Osteoblast (primary cell): ENCODE measurements around the gene AP1G2. TPM values are rescaled to one million over a fixed set of nuclear protein-coding genes. Genes with fewer than 3 reads are reported as not detected.

Experiments used
- DNase-seq: peaks from one replicate; pipeline ENCODE4 v3.0.0; 2011; ENCODE audit warnings: low spot score, mixed read lengths; ENCODE audit not compliant: insufficient read length; ENCODE audit errors: missing footprints
- H2AFZ ChIP-seq: 2 replicates; pipeline ENCODE4 v1.6.0; 2011; ENCODE audit warnings: mild to moderate bottlenecking, low read length
- H3K27ac ChIP-seq: 2 replicates; pipeline ENCODE4 v1.5.1; 2011; ENCODE audit warnings: mild to moderate bottlenecking, low read depth, low read length, moderate library complexity
- H3K27me3 ChIP-seq: 2 replicates; pipeline ENCODE4 v1.6.0; 2012; ENCODE audit warnings: mild to moderate bottlenecking, control low read depth, inconsistent platforms, low read length, moderate library complexity; ENCODE audit not compliant: insufficient read depth
- H3K36me3 ChIP-seq: 2 replicates; pipeline ENCODE4 v1.5.1; 2011; ENCODE audit warnings: mild to moderate bottlenecking, low read length, control low read depth, moderate library complexity; ENCODE audit not compliant: insufficient read depth
- H3K4me1 ChIP-seq: 2 replicates; pipeline ENCODE4 v1.5.1; 2011; ENCODE audit warnings: mild to moderate bottlenecking, low read length, control low read depth, moderate library complexity; ENCODE audit not compliant: insufficient read depth
- H3K4me2 ChIP-seq: 2 replicates; pipeline ENCODE4 v1.6.0; 2011; ENCODE audit warnings: mild to moderate bottlenecking, low read length; ENCODE audit not compliant: insufficient read depth
- H3K4me3 ChIP-seq: fragments of 200-600 bp; sonication (generic); 3 replicates; pipeline ENCODE4 v1.5.1; 2012; ENCODE audit warnings: mild to moderate bottlenecking, low read length, inconsistent platforms; ENCODE audit not compliant: insufficient read depth
- H3K79me2 ChIP-seq: 2 replicates; pipeline ENCODE4 v1.6.0; 2012; ENCODE audit warnings: mild to moderate bottlenecking, low read length, control low read depth, inconsistent platforms; ENCODE audit not compliant: insufficient read depth
- H3K9me3 ChIP-seq: 2 replicates; pipeline ENCODE4 v1.5.1; 2011; ENCODE audit warnings: low read depth, low read length, control low read depth
- H4K20me1 ChIP-seq: 2 replicates; pipeline ENCODE4 v1.6.0; 2012; ENCODE audit warnings: mild to moderate bottlenecking, low read length, control low read depth; ENCODE audit not compliant: insufficient read depth
- CTCF ChIP-seq: IDR thresholded peaks from 2 replicates; pipeline ENCODE4 v1.5.1; 2011; ENCODE audit warnings: mild to moderate bottlenecking, low read depth, low read length, moderate library complexity; ENCODE audit errors: extremely low read depth
- total RNA-seq: library from RNA; depleted of rRNA; stranded (reverse); fragments of >200 nt; gene quantifications from 2 replicates; pipeline ENCODE4 v1.2.3, GENCODE V29; 2012

The AP1G2 gene
- total RNA-seq, 1 donor = 10.9 TPM

GRCh38 chr14:23540141-23540469, 27.5 kb downstream of the AP1G2 start:
- no peak overlapping the region for H2AFZ ChIP-seq
- H3K4me3 ChIP-seq = no peak overlapping the region

DNA sequence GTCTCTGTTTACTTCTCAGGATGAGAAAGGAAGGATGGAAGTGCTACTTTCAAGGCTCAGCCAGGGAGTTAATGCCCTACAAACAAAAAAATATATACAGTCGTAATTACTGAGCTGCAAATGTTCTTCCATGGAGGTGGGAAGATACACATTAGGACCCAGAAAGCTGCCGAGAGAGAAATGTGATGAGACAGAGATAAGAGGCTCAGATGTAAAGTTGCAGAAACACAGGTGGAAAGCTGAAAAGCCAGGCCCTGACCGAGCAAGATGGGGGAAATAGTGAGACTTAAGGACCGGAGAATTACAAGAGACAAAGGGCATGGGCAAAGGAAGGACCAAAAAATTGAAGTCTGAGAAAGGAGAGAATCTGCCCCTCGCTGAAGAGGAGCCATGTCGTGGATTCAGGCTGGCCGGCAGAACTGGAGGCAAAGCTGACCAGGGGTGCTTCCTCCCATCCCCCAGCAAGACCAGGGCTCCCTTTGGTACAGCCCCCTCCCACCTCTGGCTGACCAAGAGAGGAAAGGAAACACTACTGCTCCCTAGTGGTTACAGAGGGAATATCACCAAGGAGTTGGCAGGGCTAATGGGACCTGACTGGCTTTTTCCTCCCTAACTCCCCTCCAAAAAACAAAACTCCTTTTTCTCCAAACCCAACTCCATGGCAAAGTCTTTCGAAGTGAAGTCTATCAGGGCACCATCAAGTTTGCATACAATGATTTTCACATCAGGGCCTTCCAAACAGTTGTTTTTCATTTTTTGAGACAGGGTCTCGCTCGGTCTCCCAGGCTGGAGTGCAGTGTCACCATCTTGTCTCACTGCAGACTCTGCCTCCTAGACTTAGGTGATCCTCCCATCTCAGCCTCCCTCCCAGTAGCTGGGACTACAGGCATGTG, 28.1 kb downstream of the AP1G2 start:
- Histone ChIP-seq H3K27me3 (no peaks in the 10 kb centered on the region), H3K36me3 (peaks cover 5% of the 10 kb centered on the region), H4K20me1 (no peaks in the 10 kb centered on the region), H3K4me2 (no peak overlapping the region), H3K4me1 (peaks cover 12% of the 10 kb centered on the region), H3K4me3 (no peak overlapping the region), H3K79me2 (no peaks in the 10 kb centered on the region), H3K9me3 (no peaks in the 10 kb centered on the region), H2AFZ (peak overlapping the region; percentile 73), H3K27ac (no peak overlapping the region)
- peak; percentile 90 for DNase-seq
- TF ChIP-seq CTCF = peak; percentile 69

More at GRCh38 chr14:23540141-23540469, 27.5 kb downstream of the AP1G2 start:
- peaks cover 5% of the 10 kb centered on the region for H3K36me3 ChIP-seq
- no peak for TF ChIP-seq CTCF
- no peaks in the 10 kb centered on the region for H4K20me1 ChIP-seq
- H3K4me1 ChIP-seq = peaks cover 17% of the 10 kb centered on the region
- no peak overlapping the region for H3K27ac ChIP-seq
- H3K9me3 ChIP-seq = no peaks in the 10 kb centered on the region
- no peaks in the 10 kb centered on the region for H3K27me3 ChIP-seq
- DNase-seq = no peak
- H3K79me2 ChIP-seq = no peaks in the 10 kb centered on the region
- no peak overlapping the region for H3K4me2 ChIP-seq

GRCh38 chr14:23538785-23539184, 28.8 kb downstream of the AP1G2 start:
- Histone ChIP-seq H3K79me2 (no peaks in the 10 kb centered on the region), H4K20me1 (no peaks in the 10 kb centered on the region), H3K4me1 (peaks cover 12% of the 10 kb centered on the region), H3K4me3 (no peak overlapping the region), H2AFZ (peak overlapping the region; percentile 73), H3K4me2 (no peak overlapping the region), H3K27ac (no peak overlapping the region), H3K9me3 (no peaks in the 10 kb centered on the region), H3K27me3 (no peaks in the 10 kb centered on the region), H3K36me3 (peaks cover 5% of the 10 kb centered on the region)
- peak; percentile 91 for DNase-seq
- TF ChIP-seq CTCF = no peak

- no peak for DNase-seq
- peaks cover 3% of the 10 kb centered on the region for H3K36me3 ChIP-seq
- H3K4me2 ChIP-seq = no peak overlapping the region
- no peak for TF ChIP-seq CTCF
- no peak overlapping the region for H3K4me3 ChIP-seq
- peaks cover 12% of the 10 kb centered on the region for H3K4me1 ChIP-seq
- H3K27me3 ChIP-seq = no peaks in the 10 kb centered on the region
- no peak overlapping the region for H2AFZ ChIP-seq
- H3K79me2 ChIP-seq = no peaks in the 10 kb centered on the region
- no peak overlapping the region for H3K27ac ChIP-seq
- no peaks in the 10 kb centered on the region for H3K9me3 ChIP-seq
- no peaks in the 10 kb centered on the region for H4K20me1 ChIP-seq
These were observed 29.4 kb downstream of the AP1G2 start for GRCh38 chr14:23538050-23538718.
